ENCODE data around the gene DHCR24. TPM values are rescaled to one million over a fixed set of nuclear protein-coding genes. Genes with fewer than 3 reads are reported as not detected.

DHCR24 gene
- total RNA-seq, 1 experiment from 2014 or later = 337 TPM

GRCh38 chr1:54906586-54906985 lies 19.6 kb upstream of the DHCR24 start (continued):
- TF ChIP-seq GTF2I (CRISPR knock-in tag; conservative IDR thresholded peaks at IDR 0.05) (no peak), ZNF416 (CRISPR knock-in tag; IDR thresholded peaks at IDR 0.05) (no peak), CTCF (IDR thresholded peaks at IDR 0.05) (no peak), SOX15 (CRISPR knock-in tag; IDR thresholded peaks at IDR 0.05) (no peak), ATF1 (CRISPR knock-in tag; IDR thresholded peaks at IDR 0.05) (no peak)

DNA sequence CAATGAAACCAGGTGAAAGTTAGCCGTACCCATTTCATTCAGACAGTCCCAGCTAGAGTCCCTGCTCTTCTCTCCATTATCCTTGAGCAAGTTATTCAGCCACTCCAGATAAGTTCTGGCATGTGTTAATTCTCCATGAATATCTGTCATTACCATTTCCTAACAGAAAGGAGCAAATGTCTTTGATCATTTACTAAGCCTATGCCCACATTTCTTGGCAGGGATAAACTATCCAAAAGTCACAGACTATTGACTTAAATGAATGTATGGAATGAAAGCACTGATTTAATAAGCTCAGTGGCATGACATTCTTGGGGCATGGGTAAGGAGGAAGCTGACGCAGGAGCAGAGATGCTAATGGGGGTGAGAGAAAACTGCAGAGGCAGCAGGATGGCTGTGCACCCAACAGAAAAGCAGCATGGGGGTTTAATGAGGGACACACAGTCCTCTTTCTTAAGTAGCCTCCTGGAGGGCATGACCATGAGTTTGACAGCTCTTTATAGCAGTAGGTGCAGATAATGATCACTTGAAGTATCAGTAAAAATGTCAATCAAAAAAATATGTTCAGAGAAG lies 17.6 kb upstream of the DHCR24 start:
- TF ChIP-seq FOXJ3 (CRISPR knock-in tag; IDR thresholded peaks at IDR 0.05; ENCODE audit: borderline replicate concordance) = no peak
- Mint-ChIP-seq H3K27me3 (ENCODE audit: low read depth) (peaks cover 9% of the 10 kb centered on the region; the same call in 1 of the 2 replicates), H3K4me3 (no peak overlapping the region), H3K27ac (no peak overlapping the region), H3K36me3 (peaks cover 16% of the 10 kb centered on the region), H3K9me3 (peaks cover 21% of the 10 kb centered on the region), H3K4me1 (peaks cover 18% of the 10 kb centered on the region)
- ChIA-PET POLR2A (interaction anchor here (1.3 kb wide), 2 partner anchors 16 to 18 kb away, joined by 4 to 5 read pairs; partner anchors contain the start of gene DHCR24), CTCF (interaction anchor here (0.6 to 2.8 kb wide), 4 partner anchors 40 to 117 kb away, joined by 3 to 17 read pairs (median 7); no protein-coding TSS in a partner anchor)
- ATAC-seq (no peak), DNase-seq (ENCODE audit: low spot score) (no peak)

DNA sequence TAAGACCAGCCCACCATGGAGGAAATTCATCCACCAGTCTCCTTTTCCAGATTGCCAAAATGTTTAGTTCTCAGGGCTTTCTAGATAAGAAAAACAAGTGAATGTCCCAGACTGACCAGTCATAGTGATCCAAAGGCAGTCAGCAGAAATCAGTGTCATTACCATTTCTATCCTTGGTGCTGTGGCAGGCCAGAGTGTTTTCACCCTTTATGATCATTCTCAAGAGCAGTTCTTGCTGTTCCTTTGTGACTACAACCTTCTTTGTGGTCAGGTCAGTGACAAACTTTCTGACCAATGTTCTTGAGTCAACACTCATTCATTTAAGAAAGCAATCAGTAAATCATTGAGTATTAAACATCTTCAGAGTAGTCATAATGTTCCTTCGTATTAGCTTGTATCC lies 7.3 kb upstream of the DHCR24 start:
- ChIA-PET CTCF (interaction anchor here (0.6 to 1.1 kb wide), 2 partner anchors 128 to 1513 kb away, joined by 3 read pairs; no protein-coding TSS in a partner anchor), POLR2A (no interaction called here)
- H3K4me3 Mint-ChIP-seq = no peak overlapping the region
- 0 out of 2 replicates have a peak, but pooled peaks cover 2% of the 10 kb centered on the region for H3K27me3 Mint-ChIP-seq (ENCODE audit: low read depth)
- no peaks in the 10 kb centered on the region for H3K4me1 Mint-ChIP-seq
- TF ChIP-seq FOXJ3 (CRISPR knock-in tag; IDR thresholded peaks at IDR 0.05; ENCODE audit: borderline replicate concordance) (no peak), HMGA2 (CRISPR knock-in tag; IDR thresholded peaks at IDR 0.05) (no peak), ZNF317 (CRISPR knock-in tag; IDR thresholded peaks at IDR 0.05; ENCODE audit: borderline replicate concordance, low read depth) (no peak), ZNF121 (CRISPR knock-in tag; IDR thresholded peaks at IDR 0.05) (no peak), GRHL2 (CRISPR knock-in tag; IDR thresholded peaks at IDR 0.05; ENCODE audit: insufficient replicate concordance, severe bottlenecking) (no peak), RELA (CRISPR knock-in tag; IDR thresholded peaks at IDR 0.05; ENCODE audit: borderline replicate concordance) (no peak), ZNF423 (CRISPR knock-in tag; IDR thresholded peaks at IDR 0.05) (no peak), CBFB (CRISPR knock-in tag; IDR thresholded peaks at IDR 0.05; ENCODE audit: low read depth) (no peak)
- TF ChIP-seq, protein P1, sequence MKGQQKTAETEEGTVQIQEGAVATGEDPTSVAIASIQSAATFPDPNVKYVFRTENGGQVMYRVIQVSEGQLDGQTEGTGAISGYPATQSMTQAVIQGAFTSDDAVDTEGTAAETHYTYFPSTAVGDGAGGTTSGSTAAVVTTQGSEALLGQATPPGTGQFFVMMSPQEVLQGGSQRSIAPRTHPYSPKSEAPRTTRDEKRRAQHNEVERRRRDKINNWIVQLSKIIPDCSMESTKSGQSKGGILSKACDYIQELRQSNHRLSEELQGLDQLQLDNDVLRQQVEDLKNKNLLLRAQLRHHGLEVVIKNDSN (CRISPR knock-in tag; IDR thresholded peaks at IDR 0.05) = no peak
- TF ChIP-seq, protein P2, sequence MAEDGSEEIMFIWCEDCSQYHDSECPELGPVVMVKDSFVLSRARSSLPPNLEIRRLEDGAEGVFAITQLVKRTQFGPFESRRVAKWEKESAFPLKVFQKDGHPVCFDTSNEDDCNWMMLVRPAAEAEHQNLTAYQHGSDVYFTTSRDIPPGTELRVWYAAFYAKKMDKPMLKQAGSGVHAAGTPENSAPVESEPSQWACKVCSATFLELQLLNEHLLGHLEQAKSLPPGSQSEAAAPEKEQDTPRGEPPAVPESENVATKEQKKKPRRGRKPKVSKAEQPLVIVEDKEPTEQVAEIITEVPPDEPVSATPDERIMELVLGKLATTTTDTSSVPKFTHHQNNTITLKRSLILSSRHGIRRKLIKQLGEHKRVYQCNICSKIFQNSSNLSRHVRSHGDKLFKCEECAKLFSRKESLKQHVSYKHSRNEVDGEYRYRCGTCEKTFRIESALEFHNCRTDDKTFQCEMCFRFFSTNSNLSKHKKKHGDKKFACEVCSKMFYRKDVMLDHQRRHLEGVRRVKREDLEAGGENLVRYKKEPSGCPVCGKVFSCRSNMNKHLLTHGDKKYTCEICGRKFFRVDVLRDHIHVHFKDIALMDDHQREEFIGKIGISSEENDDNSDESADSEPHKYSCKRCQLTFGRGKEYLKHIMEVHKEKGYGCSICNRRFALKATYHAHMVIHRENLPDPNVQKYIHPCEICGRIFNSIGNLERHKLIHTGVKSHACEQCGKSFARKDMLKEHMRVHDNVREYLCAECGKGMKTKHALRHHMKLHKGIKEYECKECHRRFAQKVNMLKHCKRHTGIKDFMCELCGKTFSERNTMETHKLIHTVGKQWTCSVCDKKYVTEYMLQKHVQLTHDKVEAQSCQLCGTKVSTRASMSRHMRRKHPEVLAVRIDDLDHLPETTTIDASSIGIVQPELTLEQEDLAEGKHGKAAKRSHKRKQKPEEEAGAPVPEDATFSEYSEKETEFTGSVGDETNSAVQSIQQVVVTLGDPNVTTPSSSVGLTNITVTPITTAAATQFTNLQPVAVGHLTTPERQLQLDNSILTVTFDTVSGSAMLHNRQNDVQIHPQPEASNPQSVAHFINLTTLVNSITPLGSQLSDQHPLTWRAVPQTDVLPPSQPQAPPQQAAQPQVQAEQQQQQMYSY (CRISPR knock-in tag; IDR thresholded peaks at IDR 0.05) = no peak
- TF ChIP-seq, protein P3, sequence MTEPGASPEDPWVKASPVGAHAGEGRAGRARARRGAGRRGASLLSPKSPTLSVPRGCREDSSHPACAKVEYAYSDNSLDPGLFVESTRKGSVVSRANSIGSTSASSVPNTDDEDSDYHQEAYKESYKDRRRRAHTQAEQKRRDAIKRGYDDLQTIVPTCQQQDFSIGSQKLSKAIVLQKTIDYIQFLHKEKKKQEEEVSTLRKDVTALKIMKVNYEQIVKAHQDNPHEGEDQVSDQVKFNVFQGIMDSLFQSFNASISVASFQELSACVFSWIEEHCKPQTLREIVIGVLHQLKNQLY (CRISPR knock-in tag; IDR thresholded peaks at IDR 0.05) = no peak
- no peak for DNase-seq (ENCODE audit: low spot score)
- H3K27ac Mint-ChIP-seq = no peak overlapping the region
- H3K36me3 Mint-ChIP-seq = no peaks in the 10 kb centered on the region
- H3K9me3 Mint-ChIP-seq = peaks cover 4% of the 10 kb centered on the region; the same call in 1 of the 2 replicates
- no peak for ATAC-seq
